Measurements from ENCODE around the gene AQP12A.

AQP12A gene

DNA sequence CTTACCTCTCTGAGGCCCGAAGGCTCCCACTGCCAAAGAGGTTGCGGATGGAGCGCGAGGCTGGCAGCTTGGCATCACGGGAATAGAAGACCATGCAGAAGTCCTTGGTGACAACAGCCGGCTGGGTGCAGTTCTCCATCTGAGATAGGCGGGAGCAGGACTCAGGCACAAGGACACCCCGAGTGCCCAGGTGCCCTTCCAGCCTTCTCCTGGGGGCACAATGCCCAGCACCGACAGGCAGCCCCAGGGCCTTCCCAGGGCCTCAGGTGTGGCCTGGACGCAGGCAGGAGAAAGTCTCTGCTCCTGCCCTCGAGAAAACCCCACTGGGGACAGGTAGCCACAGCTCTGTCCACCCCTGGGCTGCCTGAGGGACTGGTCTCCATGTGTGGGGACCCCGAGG, 33.6 kb downstream of the AQP12A start:
- H3K9ac ChIP-seq (ENCODE audit: low read length): no peak overlapping the region
- no peaks in the 10 kb centered on the region for H3F3A ChIP-seq (ENCODE audit: insufficient read depth)
- TF ChIP-seq EZH2phosphoT487 (conservative IDR thresholded peaks at IDR 0.05; ENCODE audit: low read length): no peak
- TF ChIP-seq, protein P1, sequence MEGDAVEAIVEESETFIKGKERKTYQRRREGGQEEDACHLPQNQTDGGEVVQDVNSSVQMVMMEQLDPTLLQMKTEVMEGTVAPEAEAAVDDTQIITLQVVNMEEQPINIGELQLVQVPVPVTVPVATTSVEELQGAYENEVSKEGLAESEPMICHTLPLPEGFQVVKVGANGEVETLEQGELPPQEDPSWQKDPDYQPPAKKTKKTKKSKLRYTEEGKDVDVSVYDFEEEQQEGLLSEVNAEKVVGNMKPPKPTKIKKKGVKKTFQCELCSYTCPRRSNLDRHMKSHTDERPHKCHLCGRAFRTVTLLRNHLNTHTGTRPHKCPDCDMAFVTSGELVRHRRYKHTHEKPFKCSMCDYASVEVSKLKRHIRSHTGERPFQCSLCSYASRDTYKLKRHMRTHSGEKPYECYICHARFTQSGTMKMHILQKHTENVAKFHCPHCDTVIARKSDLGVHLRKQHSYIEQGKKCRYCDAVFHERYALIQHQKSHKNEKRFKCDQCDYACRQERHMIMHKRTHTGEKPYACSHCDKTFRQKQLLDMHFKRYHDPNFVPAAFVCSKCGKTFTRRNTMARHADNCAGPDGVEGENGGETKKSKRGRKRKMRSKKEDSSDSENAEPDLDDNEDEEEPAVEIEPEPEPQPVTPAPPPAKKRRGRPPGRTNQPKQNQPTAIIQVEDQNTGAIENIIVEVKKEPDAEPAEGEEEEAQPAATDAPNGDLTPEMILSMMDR (IDR thresholded peaks at IDR 0.05; ENCODE audit: insufficient read depth, low read length, poor library complexity, severe bottlenecking): no peak
- no peaks in the 10 kb centered on the region for H3K9me3 ChIP-seq (ENCODE audit: insufficient read depth, low read length)
- H3K27ac ChIP-seq (ENCODE audit: low read depth, low read length): no peak overlapping the region
- H4K20me1 ChIP-seq (ENCODE audit: low read depth, low read length): no peaks in the 10 kb centered on the region
- H3K9me2 ChIP-seq (replicated peaks; ENCODE audit: insufficient read depth, low read length): no peaks in the 10 kb centered on the region
- no peak overlapping the region for H3K4me2 ChIP-seq (ENCODE audit: low read depth, low read length, poor library complexity, severe bottlenecking)
- no peaks in the 10 kb centered on the region for H3K79me2 ChIP-seq (ENCODE audit: insufficient read depth, low read length)
- no peak overlapping the region for H2AFZ ChIP-seq (ENCODE audit: low read depth, low read length, severe bottlenecking)
- no peaks in the 10 kb centered on the region for H3K36me3 ChIP-seq (ENCODE audit: low read length)
- no peak overlapping the region for H3K4me3 ChIP-seq (ENCODE audit: insufficient read depth, low read length, poor library complexity, severe bottlenecking)
- no peaks in the 10 kb centered on the region for H3K27me3 ChIP-seq (ENCODE audit: low read length)

DNA sequence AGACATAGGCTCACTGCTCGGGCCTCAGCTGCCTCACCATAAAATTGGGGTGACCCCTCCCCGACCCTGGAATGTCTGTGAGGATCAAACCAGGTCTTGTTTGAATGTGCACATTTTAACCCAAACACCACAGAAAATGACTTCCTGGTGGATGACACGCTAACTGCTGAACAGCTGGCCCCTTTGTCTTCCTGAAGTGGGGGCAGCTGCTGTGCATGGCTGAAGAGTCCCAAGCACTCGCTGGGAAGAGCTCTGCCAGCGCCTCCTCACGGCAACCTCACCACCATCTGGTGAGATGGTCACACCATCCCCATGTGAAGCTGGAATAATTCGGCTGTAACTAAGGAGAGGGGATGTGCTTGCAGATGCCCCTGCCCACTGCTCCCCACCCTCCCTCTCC, 34.0 kb downstream of the AQP12A start:
- H3F3A ChIP-seq (ENCODE audit: insufficient read depth): no peaks in the 10 kb centered on the region
- no peaks in the 10 kb centered on the region for H3K9me2 ChIP-seq (replicated peaks; ENCODE audit: insufficient read depth, low read length)
- H3K27ac ChIP-seq (ENCODE audit: low read depth, low read length): no peak overlapping the region
- H4K20me1 ChIP-seq (ENCODE audit: low read depth, low read length): no peaks in the 10 kb centered on the region
- H3K27me3 ChIP-seq (ENCODE audit: low read length): no peaks in the 10 kb centered on the region
- no peak overlapping the region for H3K4me2 ChIP-seq (ENCODE audit: low read depth, low read length, poor library complexity, severe bottlenecking)
- H2AFZ ChIP-seq (ENCODE audit: low read depth, low read length, severe bottlenecking): no peak overlapping the region
- H3K9ac ChIP-seq (ENCODE audit: low read length): no peak overlapping the region
- no peaks in the 10 kb centered on the region for H3K79me2 ChIP-seq (ENCODE audit: insufficient read depth, low read length)
- no peaks in the 10 kb centered on the region for H3K36me3 ChIP-seq (ENCODE audit: low read length)
- H3K9me3 ChIP-seq (ENCODE audit: insufficient read depth, low read length): no peaks in the 10 kb centered on the region
- TF ChIP-seq EZH2phosphoT487 (conservative IDR thresholded peaks at IDR 0.05; ENCODE audit: low read length): no peak
- TF ChIP-seq, protein P1 (IDR thresholded peaks at IDR 0.05; ENCODE audit: insufficient read depth, low read length, poor library complexity, severe bottlenecking): no peak
- no peak overlapping the region for H3K4me3 ChIP-seq (ENCODE audit: insufficient read depth, low read length, poor library complexity, severe bottlenecking)

DNA sequence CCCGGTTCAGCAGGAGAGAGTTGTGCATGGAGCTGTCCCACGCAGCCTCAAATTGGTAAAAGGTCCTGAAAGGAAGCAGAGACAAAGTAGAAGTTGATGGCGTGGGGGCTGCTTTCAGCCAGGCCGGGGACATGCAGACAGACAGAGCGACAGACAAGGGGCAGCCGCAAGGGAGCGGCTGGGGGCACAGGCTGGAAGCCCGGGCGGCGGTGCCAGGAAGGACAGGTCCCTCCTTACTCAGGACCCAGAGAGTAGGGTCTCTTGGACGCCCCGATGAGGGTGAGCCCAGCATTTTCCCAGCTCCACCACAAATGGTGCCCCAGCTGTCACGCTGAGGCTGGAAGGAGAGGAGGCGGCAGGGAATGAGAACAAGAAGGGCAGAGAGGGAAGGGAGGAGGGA, 35.2 kb downstream of the AQP12A start:
- H3K36me3 ChIP-seq (ENCODE audit: low read length): no peaks in the 10 kb centered on the region
- no peak overlapping the region for H2AFZ ChIP-seq (ENCODE audit: low read depth, low read length, severe bottlenecking)
- no peak overlapping the region for H3K9ac ChIP-seq (ENCODE audit: low read length)
- no peaks in the 10 kb centered on the region for H3K79me2 ChIP-seq (ENCODE audit: insufficient read depth, low read length)
- H3K9me2 ChIP-seq (replicated peaks; ENCODE audit: insufficient read depth, low read length): no peaks in the 10 kb centered on the region
- H3K27me3 ChIP-seq (ENCODE audit: low read length): no peaks in the 10 kb centered on the region
- no peaks in the 10 kb centered on the region for H4K20me1 ChIP-seq (ENCODE audit: low read depth, low read length)
- H3F3A ChIP-seq (ENCODE audit: insufficient read depth): no peaks in the 10 kb centered on the region
- no peaks in the 10 kb centered on the region for H3K9me3 ChIP-seq (ENCODE audit: insufficient read depth, low read length)
- no peak overlapping the region for H3K4me2 ChIP-seq (ENCODE audit: low read depth, low read length, poor library complexity, severe bottlenecking)
- no peak overlapping the region for H3K27ac ChIP-seq (ENCODE audit: low read depth, low read length)
- TF ChIP-seq, protein P1 (IDR thresholded peaks at IDR 0.05; ENCODE audit: insufficient read depth, low read length, poor library complexity, severe bottlenecking): no peak
- no peak for TF ChIP-seq EZH2phosphoT487 (conservative IDR thresholded peaks at IDR 0.05; ENCODE audit: low read length)
- H3K4me3 ChIP-seq (ENCODE audit: insufficient read depth, low read length, poor library complexity, severe bottlenecking): no peak overlapping the region
